HFF-Myc (cell line): ENCODE results near the gene CHERP.

Experiments used
- DNase-seq: peaks from one replicate; pipeline ENCODE4 v3.0.0-alpha.2; 2011; ENCODE audit warnings: low read depth; ENCODE audit errors: extremely low read depth
- H3K4me3 ChIP-seq: replicated peaks from 2 replicates; pipeline ENCODE4 v1.5.1; 2011; ENCODE audit warnings: low read depth, mild to moderate bottlenecking, control low read depth, low read length
- CTCF ChIP-seq: IDR thresholded peaks from 2 replicates; pipeline ENCODE4 v1.5.1; 2012; ENCODE audit warnings: mild to moderate bottlenecking, low read depth, low read length, control low read depth; ENCODE audit errors: missing control alignments

The CHERP gene

GRCh38 chr19:16569609-16570320, 27.5 kb upstream of the CHERP start:
- TF ChIP-seq CTCF: no peak
- no peak for DNase-seq
- no peak overlapping the region for H3K4me3 ChIP-seq

GRCh38 chr19:16566702-16567101, 24.5 kb upstream of the CHERP start:
- TF ChIP-seq CTCF: no peak
- no peak for DNase-seq
- no peak overlapping the region for H3K4me3 ChIP-seq

GRCh38 chr19:16566161-16566560, 23.9 kb upstream of the CHERP start:
- TF ChIP-seq CTCF: no peak
- DNase-seq: no peak
- H3K4me3 ChIP-seq: no peak overlapping the region

GRCh38 chr19:16564842-16565241, 22.6 kb upstream of the CHERP start:
- no peak for TF ChIP-seq CTCF
- H3K4me3 ChIP-seq: no peak overlapping the region
- DNase-seq: no peak

- H3K4me3 ChIP-seq: no peak overlapping the region
- no peak for TF ChIP-seq CTCF
- no peak for DNase-seq
These were observed 20.4 kb upstream of the CHERP start for GRCh38 chr19:16562608-16563025.

GRCh38 chr19:16561382-16561781, 19.1 kb upstream of the CHERP start:
- no peak overlapping the region for H3K4me3 ChIP-seq
- no peak for TF ChIP-seq CTCF
- no peak for DNase-seq

GRCh38 chr19:16559780-16560276, 17.6 kb upstream of the CHERP start:
- no peak for TF ChIP-seq CTCF
- H3K4me3 ChIP-seq: no peak overlapping the region

More at GRCh38 chr19:16559780-16560276, 17.6 kb upstream of the CHERP start:
- no peak for DNase-seq
